C1 segment of cervical spinal cord (tissue), 14 donors: ENCODE data around the gene NSL1.

Experiments used
- DNase-seq, 14 donors: peaks; one replicate each; lab custom pipeline; 2025; lab: John Stamatoyannopoulos, UW

Gene NSL1

DNA sequence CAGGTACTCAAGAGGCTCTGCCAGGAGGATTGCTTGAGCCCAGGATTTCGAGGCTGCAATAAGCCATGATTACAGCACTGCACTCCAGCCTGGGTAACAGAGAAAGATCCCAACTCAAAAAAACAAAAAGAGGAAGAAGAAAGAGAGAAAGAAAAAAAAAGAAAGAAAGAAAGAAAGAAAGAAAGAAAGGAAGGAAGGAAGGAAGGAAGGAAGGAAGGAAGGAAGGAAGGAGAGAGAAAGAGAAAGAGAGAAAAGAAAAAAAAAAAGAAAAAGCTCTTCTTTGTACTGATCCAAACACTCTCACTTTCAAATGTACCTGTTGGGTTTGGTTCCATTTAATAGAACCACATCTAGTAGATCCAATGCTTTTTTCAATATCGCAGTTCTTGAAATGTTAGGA, 103.8 kb downstream of the NSL1 start:
- no peak for DNase-seq

GRCh38 chr1:212686591-212686990, 105.0 kb downstream of the NSL1 start:
- no peak for DNase-seq

- DNase-seq = no peak
These were observed 105.5 kb downstream of the NSL1 start for GRCh38 chr1:212686069-212686468.

DNA sequence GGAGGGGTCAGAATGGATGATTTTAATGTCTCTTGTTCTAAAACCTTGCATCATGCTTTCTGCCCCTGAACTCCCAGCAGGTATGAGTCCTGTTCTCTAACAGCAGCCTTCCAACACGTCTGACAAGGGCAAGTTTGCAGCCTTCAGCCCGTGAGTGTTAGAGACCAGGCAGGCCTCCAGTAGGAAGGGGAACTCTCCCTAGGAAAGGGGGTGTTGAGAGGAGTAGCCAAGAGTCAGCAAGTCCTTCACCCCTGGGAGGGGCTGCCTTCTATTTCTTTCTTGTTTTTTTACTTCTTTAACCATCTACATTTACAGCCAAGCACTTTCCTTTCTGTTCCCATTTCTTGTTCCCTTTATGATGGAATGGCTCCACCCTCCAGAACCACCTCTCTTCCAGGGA, 106.1 kb downstream of the NSL1 start:
- no peak for DNase-seq

- no peak for DNase-seq
These were observed 107.0 kb downstream of the NSL1 start for GRCh38 chr1:212684521-212685090.

GRCh38 chr1:212684076-212684475, 107.5 kb downstream of the NSL1 start:
- DNase-seq = no peak

GRCh38 chr1:212683357-212683722, 108.2 kb downstream of the NSL1 start:
- peak in 3 of 14 donors; percentile 9 to 50 (median 29) for DNase-seq

- no peak for DNase-seq
These were observed 110.7 kb downstream of the NSL1 start for GRCh38 chr1:212680680-212681389.

GRCh38 chr1:212678456-212679410, 112.8 kb downstream of the NSL1 start:
- no peak for DNase-seq

- no peak for DNase-seq
These were observed 114.0 kb downstream of the NSL1 start for GRCh38 chr1:212677573-212677972.

DNA sequence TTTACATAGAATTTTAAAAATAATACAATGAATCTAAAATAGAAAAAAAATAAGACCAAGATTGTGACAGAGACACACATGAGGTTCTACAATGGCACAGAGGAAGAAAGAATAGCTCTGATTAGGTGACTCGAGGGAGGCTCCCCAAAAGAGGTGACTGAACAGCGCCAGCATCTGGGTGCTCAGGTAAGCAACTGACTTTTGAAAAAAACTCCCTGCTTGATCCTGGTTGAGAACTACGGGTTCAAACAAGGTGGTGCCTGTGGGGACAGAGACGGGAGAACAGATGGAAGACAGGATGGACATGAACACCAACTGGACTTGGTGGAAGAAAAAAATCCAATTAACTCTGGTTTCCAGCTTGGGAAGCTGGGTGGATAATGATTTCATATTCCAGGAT, 114.4 kb downstream of the NSL1 start:
- DNase-seq = no peak
